Stimulated activated naive B cell treated with anti-CD40 and anti-IgM and Interleukin-4, amounts not matched to agents 10 μg/mL and 1 μg/mL and 100 μg/mL, for 72 hours (primary cell): ENCODE data around the gene BAHCC1.

Experiments
- ATAC-seq, 2 donors: fragments of 150-1000 bp; cut with Tn5 transposase; replicated peaks; 2 replicates each; pipeline ENCODE4 v1.10.0; 2021; ENCODE audit warnings: moderate library complexity in 1 of 2
- DNase-seq: peaks from one replicate; pipeline ENCODE4 v3.0.0; 2021
- H3K27ac Mint-ChIP-seq: one replicate; pipeline ENCODE4 v1.8.0; 2022; ENCODE audit warnings: mild to moderate bottlenecking, mixed read lengths
- H3K27me3 Mint-ChIP-seq, 2 donors: one replicate each; pipeline ENCODE4 v1.8.0; 2022; ENCODE audit warnings: mixed read lengths in 2 of 2
- H3K36me3 Mint-ChIP-seq, 2 donors: one replicate each; pipeline ENCODE4 v1.8.0; 2022; ENCODE audit warnings: mixed read lengths in 2 of 2, mild to moderate bottlenecking in 1 of 2
- H3K4me1 Mint-ChIP-seq, 2 donors: one replicate each; pipeline ENCODE4 v1.8.0; 2022; ENCODE audit warnings: mixed read lengths in 2 of 2, mild to moderate bottlenecking in 1 of 2
- H3K4me3 Mint-ChIP-seq, 2 donors: one replicate each; pipeline ENCODE4 v1.8.0; 2022; ENCODE audit warnings: mild to moderate bottlenecking in 2 of 2, mixed read lengths in 2 of 2, moderate library complexity in 1 of 2
- H3K9me3 Mint-ChIP-seq, 2 donors: one replicate each; pipeline ENCODE4 v1.8.0; 2022; ENCODE audit warnings: mixed read lengths in 2 of 2, mild to moderate bottlenecking in 1 of 2

Gene BAHCC1

GRCh38 chr17:81395600-81396277, 482 bp downstream of the BAHCC1 start:
- peaks cover 1 to 3% of the 10 kb centered on the region in 2 donors for H3K36me3 Mint-ChIP-seq
- H3K4me3 Mint-ChIP-seq: peak overlapping the region; percentile 69 to 80
- no peak for ATAC-seq
- H3K27ac Mint-ChIP-seq: peak overlapping the region; percentile 92
- DNase-seq: no peak
- H3K9me3 Mint-ChIP-seq: no peaks in the 10 kb centered on the region
- H3K27me3 Mint-ChIP-seq: peaks cover 47 to 66% of the 10 kb centered on the region in 2 donors
- peaks cover 21 to 40% of the 10 kb centered on the region in 2 donors for H3K4me1 Mint-ChIP-seq

GRCh38 chr17:81396278-81396721, 1.0 kb downstream of the BAHCC1 start:
- H3K4me1 Mint-ChIP-seq: peaks cover 22 to 45% of the 10 kb centered on the region in 2 donors
- H3K4me3 Mint-ChIP-seq: peak overlapping the region; percentile 70 to 76
- ATAC-seq (no peak), DNase-seq (no peak)
- peak overlapping the region; percentile 71 for H3K27ac Mint-ChIP-seq
- no peaks in the 10 kb centered on the region for H3K9me3 Mint-ChIP-seq
- H3K36me3 Mint-ChIP-seq: peaks cover 1 to 3% of the 10 kb centered on the region in 2 donors
- peaks cover 44 to 66% of the 10 kb centered on the region in 2 donors for H3K27me3 Mint-ChIP-seq

DNA sequence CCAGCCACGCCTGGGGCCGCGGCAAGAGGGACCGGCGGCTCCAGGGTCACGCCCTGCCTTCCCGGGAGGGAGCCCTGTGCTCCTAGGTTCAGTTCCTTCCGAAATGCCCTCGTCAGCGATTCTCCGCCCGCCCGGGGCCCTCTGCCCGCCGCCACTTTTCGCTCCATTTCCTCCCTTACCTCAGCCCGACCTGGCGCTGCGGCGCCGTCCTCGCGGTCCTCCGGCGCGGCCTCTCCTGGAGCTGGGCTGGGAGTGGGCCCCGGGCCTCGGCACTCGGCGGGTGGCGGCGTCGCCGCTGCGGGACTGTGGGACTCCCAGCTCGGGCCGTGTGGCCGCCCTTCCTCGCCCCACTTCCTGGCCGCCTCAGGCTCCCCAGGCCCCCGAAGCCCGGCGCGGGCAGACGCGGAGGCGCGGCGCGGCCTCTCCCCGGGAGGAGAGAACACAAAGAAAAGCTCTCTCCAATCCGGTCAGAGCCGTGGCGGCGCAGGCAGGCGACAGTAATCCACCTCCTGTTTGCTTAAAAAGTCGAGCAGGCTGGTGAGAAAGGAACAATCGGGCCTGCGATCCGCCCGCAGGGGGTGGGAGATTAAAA, 1.6 kb downstream of the BAHCC1 start:
- DNase-seq (peak; percentile 20), ATAC-seq (no peak)
- H3K27me3 Mint-ChIP-seq: peaks cover 44 to 66% of the 10 kb centered on the region in 2 donors
- peaks cover 25 to 50% of the 10 kb centered on the region in 2 donors for H3K4me1 Mint-ChIP-seq
- peak overlapping the region; percentile 70 to 76 for H3K4me3 Mint-ChIP-seq
- H3K9me3 Mint-ChIP-seq: no peaks in the 10 kb centered on the region
- H3K27ac Mint-ChIP-seq: peak overlapping the region; percentile 71
- peaks cover 1 to 3% of the 10 kb centered on the region in 2 donors for H3K36me3 Mint-ChIP-seq

GRCh38 chr17:81397314-81398175, 2.3 kb downstream of the BAHCC1 start:
- Mint-ChIP-seq H3K27ac (peak overlapping the region; percentile 86), H3K4me1 (peaks cover 28 to 58% of the 10 kb centered on the region in 2 donors), H3K27me3 (peaks cover 39 to 66% of the 10 kb centered on the region in 2 donors), H3K4me3 (peak overlapping the region; percentile 87 to 89), H3K9me3 (no peaks in the 10 kb centered on the region), H3K36me3 (peaks cover 1 to 3% of the 10 kb centered on the region in 2 donors)
- ATAC-seq: no peak
- DNase-seq: no peak

DNA sequence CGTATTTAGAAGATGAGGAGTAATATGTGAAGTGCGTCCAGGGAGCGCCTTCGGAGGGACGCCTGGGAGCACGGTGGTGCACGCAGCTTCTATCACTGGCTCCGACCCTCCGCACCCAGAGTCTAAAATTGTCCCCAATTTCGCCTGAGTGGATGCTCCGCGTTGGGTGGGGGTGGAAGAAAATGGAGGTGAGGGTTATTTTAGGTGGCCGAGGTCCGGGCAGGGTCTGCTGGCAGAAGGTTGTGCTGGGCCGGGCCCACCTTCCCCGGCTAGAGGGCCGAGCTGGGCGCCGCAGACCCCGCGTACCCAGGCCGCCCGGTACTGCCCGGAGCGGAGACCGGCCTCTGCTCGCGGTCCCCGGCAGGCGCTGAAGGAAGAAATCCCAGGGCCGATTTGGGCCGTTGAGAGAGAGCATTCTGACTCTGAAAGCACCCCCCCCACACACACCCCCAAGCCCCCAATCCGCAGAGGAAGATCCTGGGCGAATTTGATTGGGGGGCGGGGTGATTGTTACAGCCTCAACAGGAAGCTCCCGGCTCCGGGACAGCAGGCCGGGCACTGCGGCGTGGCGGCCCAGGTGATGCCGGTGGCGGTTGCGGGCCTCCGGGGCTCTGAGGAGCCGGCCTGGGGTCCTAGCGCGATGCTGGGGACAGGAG, 3.0 kb downstream of the BAHCC1 start:
- H3K4me3 Mint-ChIP-seq: peak overlapping the region; percentile 87 to 89
- H3K27ac Mint-ChIP-seq: peak overlapping the region; percentile 86
- peaks cover 1 to 3% of the 10 kb centered on the region in 2 donors for H3K36me3 Mint-ChIP-seq
- H3K4me1 Mint-ChIP-seq: peaks cover 26 to 58% of the 10 kb centered on the region in 2 donors
- peaks cover 36 to 71% of the 10 kb centered on the region in 2 donors for H3K27me3 Mint-ChIP-seq
- ATAC-seq (no peak), DNase-seq (no peak)
- no peaks in the 10 kb centered on the region for H3K9me3 Mint-ChIP-seq

DNA sequence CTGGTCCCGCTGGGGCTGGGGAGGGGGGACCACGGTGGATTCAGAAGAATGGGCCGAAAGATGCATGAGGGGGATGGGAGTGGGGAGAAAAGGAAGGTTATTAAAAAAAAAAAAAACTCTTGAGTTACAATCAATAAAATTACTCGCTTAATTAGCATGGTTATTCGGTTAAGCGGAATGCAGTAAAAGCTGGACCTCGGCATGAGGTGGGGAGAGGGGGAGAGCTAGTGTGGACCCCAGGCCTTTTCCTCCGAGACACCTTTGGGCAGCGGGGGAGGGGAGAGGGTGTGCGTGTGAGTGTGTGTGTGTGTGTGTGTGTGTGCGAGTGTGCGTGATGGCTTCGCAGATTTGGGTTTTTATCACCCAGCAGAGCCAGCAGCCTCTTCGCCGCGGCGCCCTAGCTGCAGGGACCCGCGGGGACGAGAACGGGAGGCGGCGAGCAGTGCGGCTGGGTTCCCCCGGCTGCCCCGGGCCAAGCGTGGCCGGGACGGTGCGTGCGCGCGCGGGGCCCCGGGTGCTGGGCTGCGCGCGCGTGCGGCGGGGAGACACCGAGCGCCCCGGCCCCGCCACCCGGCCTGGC, 3.7 kb downstream of the BAHCC1 start:
- Mint-ChIP-seq H3K36me3 (peaks cover 1 to 3% of the 10 kb centered on the region in 2 donors), H3K4me1 (peaks cover 25 to 55% of the 10 kb centered on the region in 2 donors), H3K27ac (peak overlapping the region; percentile 79), H3K4me3 (peak overlapping the region; percentile 87 to 89), H3K9me3 (no peaks in the 10 kb centered on the region), H3K27me3 (peaks cover 36 to 69% of the 10 kb centered on the region in 2 donors)
- DNase-seq (no peak), ATAC-seq (no peak)

DNA sequence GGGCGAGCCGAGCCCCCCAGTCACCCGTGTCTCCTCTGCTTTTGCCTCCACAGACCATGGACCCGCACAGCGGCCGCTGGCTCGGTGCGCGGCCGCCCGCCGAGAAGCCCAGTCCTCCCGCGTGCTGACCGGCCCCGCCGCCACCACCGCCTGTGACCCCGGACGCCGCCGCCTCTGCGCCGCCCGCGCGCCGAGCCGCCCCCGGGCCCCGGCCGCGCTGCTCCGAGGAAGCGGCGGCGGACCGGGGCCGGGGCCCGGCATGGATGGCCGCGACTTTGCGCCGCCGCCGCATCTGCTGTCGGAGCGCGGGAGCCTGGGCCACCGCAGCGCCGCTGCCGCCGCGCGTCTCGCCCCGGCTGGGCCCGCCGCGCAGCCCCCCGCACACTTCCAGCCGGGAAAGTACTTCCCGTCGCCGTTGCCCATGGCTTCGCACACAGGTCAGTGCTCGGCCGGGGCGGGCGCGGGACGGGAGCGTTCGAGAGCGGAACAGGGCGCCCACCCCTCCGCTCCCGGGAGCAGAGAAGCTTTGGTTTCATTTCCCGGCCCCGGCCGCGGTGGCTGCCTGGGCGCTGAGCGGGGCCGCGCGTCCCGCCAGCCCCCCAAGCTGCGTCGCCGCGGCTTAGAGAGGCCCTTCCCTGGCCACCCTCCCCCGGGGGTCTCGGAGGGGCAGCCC, 4.4 kb downstream of the BAHCC1 start:
- no peak for DNase-seq
- Mint-ChIP-seq H3K9me3 (no peaks in the 10 kb centered on the region), H3K4me1 (peaks cover 23 to 49% of the 10 kb centered on the region in 2 donors), H3K4me3 (peak overlapping the region; percentile 80 to 83), H3K27ac (no peak overlapping the region), H3K27me3 (peaks cover 37 to 65% of the 10 kb centered on the region in 2 donors), H3K36me3 (peaks cover 1 to 3% of the 10 kb centered on the region in 2 donors)
- ATAC-seq: no peak

DNA sequence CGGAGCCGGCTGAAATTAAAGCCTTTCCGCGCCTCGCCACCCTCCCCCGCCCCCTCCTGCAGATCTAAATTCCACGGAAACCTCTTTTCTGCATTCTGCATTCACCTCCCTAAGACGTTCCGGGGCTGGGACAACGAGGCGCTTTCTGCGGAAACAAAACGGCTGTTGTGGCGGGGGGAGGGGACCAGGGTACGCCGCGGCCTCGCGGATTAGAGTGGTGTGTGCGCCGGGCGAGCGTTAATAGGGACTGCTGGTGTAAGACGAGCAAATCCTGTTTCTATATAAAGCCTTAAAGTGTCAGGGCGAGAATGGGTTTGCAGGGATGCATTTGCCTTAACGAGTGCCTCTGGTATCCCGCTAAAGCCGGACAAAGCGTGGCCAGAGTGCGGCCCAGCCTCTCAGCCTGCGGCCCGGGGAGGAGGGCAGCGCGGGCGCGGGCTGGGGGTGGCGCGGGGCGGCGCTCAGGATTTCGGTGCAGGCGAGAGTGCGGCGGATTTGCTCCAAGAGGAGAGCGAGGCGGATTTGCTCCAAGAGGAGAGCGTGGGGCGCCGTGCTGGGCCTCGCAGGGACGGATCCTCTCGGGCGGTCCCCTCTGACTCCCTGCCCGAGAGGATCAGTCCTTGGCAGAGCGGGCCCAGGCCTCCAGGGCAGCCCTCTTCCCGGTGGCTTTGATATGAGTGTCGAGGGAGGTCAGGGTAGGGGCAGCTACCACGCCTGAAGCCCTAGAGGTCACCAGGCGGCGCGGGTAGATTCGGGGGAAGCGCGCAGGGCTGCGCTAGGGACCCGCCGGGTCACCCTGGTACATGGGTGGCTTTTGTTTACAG, 5.1 kb downstream of the BAHCC1 start:
- Mint-ChIP-seq H3K27me3 (peaks cover 35 to 63% of the 10 kb centered on the region in 2 donors), H3K27ac (peak overlapping the region; percentile 86), H3K36me3 (peaks cover 1 to 3% of the 10 kb centered on the region in 2 donors), H3K4me1 (peaks cover 19 to 43% of the 10 kb centered on the region in 2 donors), H3K4me3 (peak overlapping the region; percentile 80 to 83), H3K9me3 (no peaks in the 10 kb centered on the region)
- DNase-seq (no peak), ATAC-seq (no peak)

GRCh38 chr17:81400996-81401722, 5.9 kb downstream of the BAHCC1 start:
- Mint-ChIP-seq H3K27me3 (peaks cover 40 to 67% of the 10 kb centered on the region in 2 donors), H3K4me3 (no peak overlapping the region), H3K4me1 (peaks cover 19 to 41% of the 10 kb centered on the region in 2 donors), H3K36me3 (peaks cover 1 to 3% of the 10 kb centered on the region in 2 donors), H3K27ac (peak overlapping the region; percentile 69), H3K9me3 (no peaks in the 10 kb centered on the region)
- DNase-seq (no peak), ATAC-seq (no peak)

- ATAC-seq: peak; percentile 44 to 45
- Mint-ChIP-seq H3K9me3 (no peaks in the 10 kb centered on the region), H3K4me3 (peak overlapping the region in 1 of 2 donors; percentile 47), H3K36me3 (peaks cover 1 to 3% of the 10 kb centered on the region in 2 donors), H3K27ac (peak overlapping the region; percentile 86), H3K27me3 (peaks cover 41 to 70% of the 10 kb centered on the region in 2 donors), H3K4me1 (peaks cover 19 to 41% of the 10 kb centered on the region in 2 donors)
- DNase-seq: no peak
Measured at GRCh38 chr17:81401723-81402529, 6.7 kb downstream of the BAHCC1 start.

DNA sequence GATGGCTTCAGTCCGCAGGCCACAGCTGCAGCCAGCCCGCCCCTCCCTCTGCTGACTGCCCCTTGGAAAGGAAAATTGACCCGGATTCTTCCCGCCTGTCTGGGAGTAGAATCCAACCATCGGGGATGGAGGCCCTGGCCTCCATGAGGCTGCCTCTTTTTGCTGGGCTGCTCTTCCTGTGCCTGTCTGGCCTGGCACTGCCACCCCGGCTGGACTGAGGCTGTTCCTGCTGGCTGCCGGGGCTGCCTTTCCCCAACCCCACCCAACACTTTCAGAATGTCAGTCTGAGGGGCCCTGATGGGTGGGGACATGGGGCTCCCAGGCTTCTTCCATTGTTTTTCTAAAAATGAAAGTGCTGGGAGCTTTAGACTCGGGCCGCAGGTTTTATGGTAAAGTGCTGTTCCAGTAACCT, 7.3 kb downstream of the BAHCC1 start:
- no peaks in the 10 kb centered on the region for H3K9me3 Mint-ChIP-seq
- peaks cover 46 to 74% of the 10 kb centered on the region in 2 donors for H3K27me3 Mint-ChIP-seq
- peaks cover 1 to 3% of the 10 kb centered on the region in 2 donors for H3K36me3 Mint-ChIP-seq
- no peak overlapping the region for H3K27ac Mint-ChIP-seq
- no peak overlapping the region for H3K4me3 Mint-ChIP-seq
- H3K4me1 Mint-ChIP-seq: peaks cover 19 to 41% of the 10 kb centered on the region in 2 donors
- DNase-seq: no peak
- no peak for ATAC-seq
